ENCODE results near the gene NFKBIE. TPM values are rescaled to one million over a fixed set of nuclear protein-coding genes. Genes with fewer than 3 reads are reported as not detected.

Gene NFKBIE
- total RNA-seq, 4 donors from 2014 or later = 1.3 to 5.9 (median 2.8) TPM

DNA sequence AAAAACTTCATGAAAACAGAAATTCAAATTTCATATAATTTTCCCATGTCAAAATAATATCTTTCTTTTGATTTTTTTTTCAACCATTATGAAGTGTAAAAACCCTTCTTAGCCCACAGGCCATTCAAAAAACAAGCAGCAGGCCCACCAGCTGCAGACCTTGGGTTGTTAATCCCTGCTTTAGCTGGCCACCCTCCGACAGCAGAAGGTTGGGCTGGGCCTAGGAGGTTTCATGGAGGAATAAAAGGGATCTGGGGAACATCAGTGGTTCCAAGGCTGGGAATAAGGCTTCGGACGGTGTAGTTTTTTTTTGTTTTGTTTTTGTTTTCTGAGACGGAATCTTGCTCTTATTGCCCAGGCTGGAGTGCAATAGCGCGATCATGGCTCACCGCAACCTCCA lies 22.0 kb downstream of the NFKBIE start:
- Histone ChIP-seq H3K4me3 (no peak overlapping the region), H3K4me1 (peaks cover 0 to 1% of the 10 kb centered on the region in 2 donors), H3K27ac (no peak overlapping the region), H3K36me3 (no peaks in the 10 kb centered on the region), H3K27me3 (no peaks in the 10 kb centered on the region), H3K9me3 (no peaks in the 10 kb centered on the region)
- intact Hi-C loops (cut with DNase I; ENCODE audit: low total_unique reads) = no loop called here
- no peak for DNase-seq
- no peak for TF ChIP-seq POLR2A (IDR thresholded peaks at IDR 0.05)
- TF ChIP-seq, protein P1, sequence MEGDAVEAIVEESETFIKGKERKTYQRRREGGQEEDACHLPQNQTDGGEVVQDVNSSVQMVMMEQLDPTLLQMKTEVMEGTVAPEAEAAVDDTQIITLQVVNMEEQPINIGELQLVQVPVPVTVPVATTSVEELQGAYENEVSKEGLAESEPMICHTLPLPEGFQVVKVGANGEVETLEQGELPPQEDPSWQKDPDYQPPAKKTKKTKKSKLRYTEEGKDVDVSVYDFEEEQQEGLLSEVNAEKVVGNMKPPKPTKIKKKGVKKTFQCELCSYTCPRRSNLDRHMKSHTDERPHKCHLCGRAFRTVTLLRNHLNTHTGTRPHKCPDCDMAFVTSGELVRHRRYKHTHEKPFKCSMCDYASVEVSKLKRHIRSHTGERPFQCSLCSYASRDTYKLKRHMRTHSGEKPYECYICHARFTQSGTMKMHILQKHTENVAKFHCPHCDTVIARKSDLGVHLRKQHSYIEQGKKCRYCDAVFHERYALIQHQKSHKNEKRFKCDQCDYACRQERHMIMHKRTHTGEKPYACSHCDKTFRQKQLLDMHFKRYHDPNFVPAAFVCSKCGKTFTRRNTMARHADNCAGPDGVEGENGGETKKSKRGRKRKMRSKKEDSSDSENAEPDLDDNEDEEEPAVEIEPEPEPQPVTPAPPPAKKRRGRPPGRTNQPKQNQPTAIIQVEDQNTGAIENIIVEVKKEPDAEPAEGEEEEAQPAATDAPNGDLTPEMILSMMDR (IDR thresholded peaks at IDR 0.05) = no peak

DNA sequence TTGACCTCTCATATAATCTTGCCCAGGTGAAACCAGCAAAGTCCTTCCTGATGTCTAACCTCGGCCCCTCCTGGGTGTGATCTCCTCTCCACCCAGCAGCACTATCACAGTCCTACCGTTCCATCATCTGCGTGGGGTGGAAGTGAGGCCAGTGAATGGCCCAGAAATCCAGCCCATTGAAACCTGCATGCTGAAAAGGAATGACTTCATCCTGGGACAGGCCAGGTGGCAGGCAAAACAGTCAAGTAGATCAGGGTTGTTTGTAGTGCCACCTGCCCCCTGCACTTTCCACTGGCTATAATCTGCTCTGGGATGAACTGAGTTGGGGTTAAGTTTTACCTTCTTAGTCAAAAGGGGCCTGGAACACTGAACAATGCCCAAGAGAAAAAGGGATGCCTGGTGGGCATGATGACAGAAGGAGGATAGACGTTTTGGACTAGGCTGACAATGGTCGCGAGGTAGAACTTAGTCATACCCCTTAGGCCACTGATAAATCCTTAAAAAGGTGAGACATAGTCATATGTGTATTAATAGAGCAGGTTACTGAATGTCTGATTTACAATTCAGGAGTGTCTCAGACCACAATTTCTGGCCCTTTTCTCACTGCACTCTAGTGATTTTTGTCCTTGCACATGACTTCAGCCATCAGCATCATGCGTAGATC lies 26.5 kb downstream of the NFKBIE start:
- H3K27ac ChIP-seq = peak overlapping the region; percentile 97 to 99
- DNase-seq = no peak

DNA sequence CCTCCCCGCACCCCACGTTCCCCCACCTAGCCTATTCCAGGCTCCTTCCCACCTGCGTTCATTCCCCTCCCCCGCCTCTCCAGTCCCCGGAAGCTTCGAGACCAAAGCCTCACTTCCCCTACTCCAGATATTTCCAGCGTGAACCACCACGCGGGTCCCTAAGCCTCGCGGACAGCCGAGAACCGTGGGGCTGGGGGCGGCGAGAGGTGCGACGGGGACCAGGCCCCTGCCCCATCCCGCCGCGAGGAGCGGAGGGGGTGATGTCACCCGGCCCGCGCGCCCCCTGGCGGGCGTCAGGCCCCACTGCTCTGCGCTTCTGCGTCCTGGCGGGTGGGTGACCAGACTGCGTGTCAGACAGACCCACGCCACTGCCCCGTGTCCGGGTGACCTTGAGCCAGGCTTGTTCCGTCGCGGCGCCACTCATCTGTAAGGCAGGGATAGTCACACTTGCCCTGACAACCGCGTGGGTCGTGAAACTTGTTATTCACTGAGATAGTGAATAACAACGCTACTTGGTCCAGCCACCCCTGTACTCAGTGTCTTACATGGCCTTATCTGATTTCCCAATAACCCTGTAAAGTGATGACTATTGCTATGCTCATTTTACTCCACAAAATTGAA lies 27.4 kb downstream of the NFKBIE start:
- Histone ChIP-seq H3K4me3 (peak overlapping the region; percentile 57 to 71), H3K9me3 (no peaks in the 10 kb centered on the region), H3K36me3 (no peaks in the 10 kb centered on the region), H3K27ac (peak overlapping the region; percentile 97 to 99), H3K27me3 (no peaks in the 10 kb centered on the region), H3K4me1 (peaks cover 16 to 35% of the 10 kb centered on the region in 2 donors)
- peak; percentile 79 to 85 for DNase-seq
- intact Hi-C loops (cut with DNase I; ENCODE audit: low total_unique reads) = loop anchor here (10.0 kb wide), 1 partner anchor 63 kb away; no protein-coding TSS in a partner anchor
- TF ChIP-seq, protein P1 (IDR thresholded peaks at IDR 0.05) = peak; percentile 92 to 99 (median 97)
- peak; percentile 6 to 50 for TF ChIP-seq POLR2A (IDR thresholded peaks at IDR 0.05)

More for the DNA sequence above, 26.5 kb downstream of the NFKBIE start:
- intact Hi-C loops (cut with DNase I; ENCODE audit: low total_unique reads) = loop anchor here (10.0 kb wide), 1 partner anchor 64 kb away; no protein-coding TSS in a partner anchor
- H3K4me1 ChIP-seq = peaks cover 16 to 31% of the 10 kb centered on the region in 2 donors
- no peak overlapping the region for H3K4me3 ChIP-seq
- TF ChIP-seq, protein P1 (IDR thresholded peaks at IDR 0.05) = no peak
- TF ChIP-seq POLR2A (IDR thresholded peaks at IDR 0.05) = no peak
- H3K9me3 ChIP-seq = no peaks in the 10 kb centered on the region
- no peaks in the 10 kb centered on the region for H3K36me3 ChIP-seq
- no peaks in the 10 kb centered on the region for H3K27me3 ChIP-seq

DNA sequence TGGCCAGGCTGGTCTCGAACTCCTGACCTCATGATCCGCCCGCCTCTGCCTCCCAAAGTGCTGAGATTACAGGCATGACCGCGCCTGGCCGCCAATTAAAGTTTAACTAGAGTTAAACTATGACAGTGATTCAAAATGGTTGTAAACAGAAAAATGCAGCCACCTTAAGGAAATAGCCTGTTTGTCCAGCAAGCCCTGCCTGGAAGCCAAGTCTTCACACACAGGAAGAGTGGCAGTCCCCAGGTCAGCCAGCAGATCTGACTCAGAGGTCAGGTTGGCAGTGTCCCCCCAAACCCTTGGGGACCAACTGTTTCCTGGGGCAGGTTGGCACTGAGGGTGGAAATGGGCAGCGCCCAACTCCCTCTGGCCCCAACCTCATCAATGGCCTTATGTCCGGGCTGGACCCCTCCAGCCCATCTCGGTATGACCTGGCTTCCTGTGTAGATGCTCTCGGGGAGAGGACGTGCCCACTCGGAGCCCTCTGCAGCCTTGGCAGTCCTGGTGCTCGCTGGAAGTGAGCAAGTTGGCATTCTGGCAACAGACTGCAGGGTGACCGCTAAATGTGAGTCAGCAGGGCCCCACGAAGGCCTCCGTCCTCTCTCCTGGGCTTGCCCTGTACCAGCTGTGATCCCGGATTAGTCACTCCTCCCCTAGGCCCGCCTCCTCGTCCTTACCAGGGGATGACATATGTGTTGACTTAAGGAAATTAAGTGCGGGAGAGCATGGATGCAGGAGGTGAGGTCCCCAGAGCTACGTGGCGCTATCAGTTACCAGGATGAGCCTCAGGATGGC lies 28.1 kb downstream of the NFKBIE start:
- H3K27me3 ChIP-seq = no peaks in the 10 kb centered on the region
- peak overlapping the region; percentile 57 to 71 for H3K4me3 ChIP-seq
- intact Hi-C loops (cut with DNase I; ENCODE audit: low total_unique reads) = loop anchor here (10.0 kb wide), 1 partner anchor 62 kb away; no protein-coding TSS in a partner anchor
- no peaks in the 10 kb centered on the region for H3K36me3 ChIP-seq
- TF ChIP-seq, protein P1 (IDR thresholded peaks at IDR 0.05) = peak in 1 of 4 experiments; percentile 3
- peak in 1 of 2 donors; percentile 80 for TF ChIP-seq POLR2A (IDR thresholded peaks at IDR 0.05)
- H3K27ac ChIP-seq = peak overlapping the region; percentile 97 to 99
- H3K4me1 ChIP-seq = peaks cover 16 to 35% of the 10 kb centered on the region in 2 donors
- H3K9me3 ChIP-seq = no peaks in the 10 kb centered on the region
- peak; percentile 84 to 95 for DNase-seq

Measured in uterus (tissue), 4 donors.